SK-N-SH treated with all-trans-retinoic acid at 6 μM for 48 hours (cell line): ENCODE data around the gene TRAPPC2.

ENCODE experiments used
- ARNTL ChIP-seq: fragments of 450-650 bp; formaldehyde crosslinking; IDR thresholded peaks from 2 replicates; pipeline ENCODE4 v1.5.0; 2020; ENCODE audit warnings: low read depth, mild to moderate bottlenecking, moderate library complexity, borderline replicate concordance
- TCF4 ChIP-seq: fragments of 250-450 bp; sonication (Bioruptor Pico); IDR thresholded peaks from 2 replicates; pipeline ENCODE4 v1.8.0; 2021; ENCODE audit warnings: mild to moderate bottlenecking, moderate library complexity, borderline replicate concordance
- TOX ChIP-seq: fragments of 250-450 bp; sonication (Bioruptor Pico); IDR thresholded peaks from 2 replicates; pipeline ENCODE4 v1.8.0; 2021; ENCODE audit warnings: mild to moderate bottlenecking, moderate library complexity, borderline replicate concordance
- ZNF8 ChIP-seq: fragments of 450-650 bp; formaldehyde crosslinking; IDR thresholded peaks from 2 replicates; pipeline ENCODE4 v1.5.0; 2020; ENCODE audit warnings: mild to moderate bottlenecking, moderate library complexity

DNA sequence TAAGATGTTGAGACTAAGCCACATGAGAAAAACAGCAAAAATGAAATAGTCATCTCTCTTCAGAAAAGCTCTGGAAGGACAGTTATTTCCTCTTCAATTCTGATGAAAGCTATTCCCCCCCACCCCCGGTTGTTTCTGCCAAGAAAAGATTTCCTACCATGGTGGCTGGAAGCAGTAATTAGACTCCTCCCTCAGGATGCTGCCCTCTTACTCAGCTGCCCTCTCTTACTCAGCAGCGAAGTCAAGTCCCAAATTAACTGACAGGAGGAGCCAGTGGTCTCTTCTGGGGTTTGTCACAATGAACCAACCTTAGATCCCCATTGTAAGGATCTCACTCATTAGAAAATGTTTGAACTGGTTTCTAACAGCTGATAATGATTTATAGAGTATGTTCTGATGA lies 44.5 kb upstream of the TRAPPC2 start:
- no peak for TF ChIP-seq ARNTL (CRISPR knock-in tag)
- no peak for TF ChIP-seq TOX (CRISPR knock-in tag)
- no peak for TF ChIP-seq TCF4 (CRISPR knock-in tag)
- TF ChIP-seq ZNF8 = no peak
